ENCODE data around the gene GRIP2. TPM values are rescaled to one million over a fixed set of nuclear protein-coding genes. Genes with fewer than 3 reads are reported as not detected.

Gene GRIP2
- total RNA-seq, 1 experiment from 2014 or later: not detected

- H3K27me3 Mint-ChIP-seq (ENCODE audit: insufficient read depth, unreplicated experiment): no peaks in the 10 kb centered on the region
- POLR2A ChIA-PET: interaction anchor here (0.6 to 0.8 kb wide), 2 partner anchors 14 to 219 kb away, joined by 3 read pairs; no protein-coding TSS in a partner anchor
- no peak for DNase-seq (ENCODE audit: unreplicated experiment)
- H3K4me3 Mint-ChIP-seq (ENCODE audit: unreplicated experiment): no peak overlapping the region
- H3K4me1 Mint-ChIP-seq (ENCODE audit: insufficient read depth, unreplicated experiment): peaks cover 12% of the 10 kb centered on the region
- no peak overlapping the region for H3K27ac Mint-ChIP-seq (ENCODE audit: low read depth, unreplicated experiment)
- no peak for TF ChIP-seq CTCF (IDR thresholded peaks at IDR 0.05; ENCODE audit: unreplicated experiment)
- CTCF ChIA-PET: interaction anchor here (0.6 to 6.9 kb wide), 9 partner anchors 10 to 265 kb away, joined by 3 to 138 read pairs (median 4); partner anchors contain the start of gene SLC6A6
- peaks cover 9% of the 10 kb centered on the region for H3K36me3 Mint-ChIP-seq (ENCODE audit: insufficient read depth, unreplicated experiment)
- BruUV-seq (replicated peaks): no TSS peak
- intact Hi-C loops (cut with micrococcal nuclease): no loop called here
- no peaks in the 10 kb centered on the region for H3K9me3 Mint-ChIP-seq (ENCODE audit: unreplicated experiment)
Measured at GRCh38 chr3:14458434-14459275, 81.5 kb downstream of the GRIP2 start.

- intact Hi-C loops (cut with micrococcal nuclease): no loop called here
- H3K9me3 Mint-ChIP-seq (ENCODE audit: unreplicated experiment): no peaks in the 10 kb centered on the region
- CTCF ChIA-PET: interaction anchor here (0.6 to 6.9 kb wide), 9 partner anchors 10 to 264 kb away, joined by 3 to 138 read pairs (median 4); partner anchors contain the start of gene SLC6A6
- no peaks in the 10 kb centered on the region for H3K27me3 Mint-ChIP-seq (ENCODE audit: insufficient read depth, unreplicated experiment)
- H3K4me1 Mint-ChIP-seq (ENCODE audit: insufficient read depth, unreplicated experiment): peaks cover 18% of the 10 kb centered on the region
- DNase-seq (ENCODE audit: unreplicated experiment): no peak
- TF ChIP-seq CTCF (IDR thresholded peaks at IDR 0.05; ENCODE audit: unreplicated experiment): no peak
- POLR2A ChIA-PET: interaction anchor here (0.8 kb wide), 1 partner anchor 14 kb away, joined by 3 read pairs; no protein-coding TSS in a partner anchor
- no peak overlapping the region for H3K4me3 Mint-ChIP-seq (ENCODE audit: unreplicated experiment)
- BruUV-seq (replicated peaks): no TSS peak
- H3K36me3 Mint-ChIP-seq (ENCODE audit: insufficient read depth, unreplicated experiment): peaks cover 9% of the 10 kb centered on the region
- no peak overlapping the region for H3K27ac Mint-ChIP-seq (ENCODE audit: low read depth, unreplicated experiment)
Measured at GRCh38 chr3:14457999-14458398, 82.1 kb downstream of the GRIP2 start.

- Mint-ChIP-seq H3K4me3 (ENCODE audit: unreplicated experiment) (no peak overlapping the region), H3K4me1 (ENCODE audit: insufficient read depth, unreplicated experiment) (peaks cover 19% of the 10 kb centered on the region), H3K27ac (ENCODE audit: low read depth, unreplicated experiment) (no peak overlapping the region), H3K9me3 (ENCODE audit: unreplicated experiment) (no peaks in the 10 kb centered on the region), H3K36me3 (ENCODE audit: insufficient read depth, unreplicated experiment) (peaks cover 9% of the 10 kb centered on the region), H3K27me3 (ENCODE audit: insufficient read depth, unreplicated experiment) (no peaks in the 10 kb centered on the region)
- no TSS peak for BruUV-seq (replicated peaks)
- ChIA-PET CTCF (interaction anchor here (0.6 to 5.6 kb wide), 8 partner anchors 11 to 536 kb away, joined by 3 to 38 read pairs (median 3); partner anchors contain the start of gene SLC6A6), POLR2A (interaction anchor here (0.8 kb wide), 1 partner anchor 15 kb away, joined by 3 read pairs; no protein-coding TSS in a partner anchor)
- intact Hi-C loops (cut with micrococcal nuclease): no loop called here
- no peak for TF ChIP-seq CTCF (IDR thresholded peaks at IDR 0.05; ENCODE audit: unreplicated experiment)
- no peak for DNase-seq (ENCODE audit: unreplicated experiment)
Measured at GRCh38 chr3:14457481-14457880, 82.7 kb downstream of the GRIP2 start.

- no TSS peak for BruUV-seq (replicated peaks)
- Mint-ChIP-seq H3K27me3 (ENCODE audit: insufficient read depth, unreplicated experiment) (no peaks in the 10 kb centered on the region), H3K27ac (ENCODE audit: low read depth, unreplicated experiment) (no peak overlapping the region), H3K9me3 (ENCODE audit: unreplicated experiment) (no peaks in the 10 kb centered on the region), H3K4me3 (ENCODE audit: unreplicated experiment) (no peak overlapping the region), H3K4me1 (ENCODE audit: insufficient read depth, unreplicated experiment) (peaks cover 24% of the 10 kb centered on the region), H3K36me3 (ENCODE audit: insufficient read depth, unreplicated experiment) (peaks cover 9% of the 10 kb centered on the region)
- CTCF ChIA-PET: interaction anchor here (0.6 to 5.6 kb wide), 6 partner anchors 11 to 536 kb away, joined by 3 to 38 read pairs (median 4); no protein-coding TSS in a partner anchor
- no peak for DNase-seq (ENCODE audit: unreplicated experiment)
- POLR2A ChIA-PET: no interaction called here
- intact Hi-C loops (cut with micrococcal nuclease): no loop called here
- no peak for TF ChIP-seq CTCF (IDR thresholded peaks at IDR 0.05; ENCODE audit: unreplicated experiment)
Measured at GRCh38 chr3:14456794-14457193, 83.3 kb downstream of the GRIP2 start.

All from MCF 10A (cell line).